IMR-90 (cell line): ENCODE measurements around the gene CLDN6.

Experiments used
- BHLHE40 ChIP-seq: fragments of 150-350 bp; IDR thresholded peaks from 2 replicates; pipeline ENCODE4 v1.6.1; 2016; ENCODE audit warnings: mild to moderate bottlenecking, low read depth, low read length
- CEBPB ChIP-seq: IDR thresholded peaks from 2 replicates; pipeline ENCODE4 v1.6.1; 2012; ENCODE audit warnings: low read depth, low read length, improper control_type of control experiment
- FOS ChIP-seq: fragments of 150-350 bp; IDR thresholded peaks from 2 replicates; pipeline ENCODE4 v1.6.1; 2016; ENCODE audit warnings: low read depth, low read length
- MAFK ChIP-seq: IDR thresholded peaks from 2 replicates; pipeline ENCODE4 v1.6.1; 2012; ENCODE audit warnings: low read depth, low read length, improper control_type of control experiment
- MAZ ChIP-seq: IDR thresholded peaks from 2 replicates; pipeline ENCODE4 v1.6.1; 2012; ENCODE audit warnings: low read depth, mild to moderate bottlenecking, low read length, improper control_type of control experiment, moderate library complexity, borderline replicate concordance
- MXI1 ChIP-seq: IDR thresholded peaks from 2 replicates; pipeline ENCODE4 v1.6.1; 2012; ENCODE audit warnings: low read depth, mild to moderate bottlenecking, low read length, moderate library complexity, borderline replicate concordance
- NFE2L2 ChIP-seq: fragments of 150-350 bp; IDR thresholded peaks from 2 replicates; pipeline ENCODE4 v1.6.1; 2016; ENCODE audit warnings: low read depth, mild to moderate bottlenecking, low read length
- POLR2A ChIP-seq: IDR thresholded peaks from 2 replicates; pipeline ENCODE4 v1.6.1; 2012; ENCODE audit warnings: mild to moderate bottlenecking, low read depth, low read length
- RAD21 ChIP-seq: IDR thresholded peaks from 2 replicates; pipeline ENCODE4 v1.6.1; 2012; ENCODE audit warnings: low read length, improper control_type of control experiment
- RCOR1 ChIP-seq: IDR thresholded peaks from 2 replicates; pipeline ENCODE4 v1.6.1; 2012; ENCODE audit warnings: mild to moderate bottlenecking, low read length, improper control_type of control experiment; ENCODE audit not compliant: insufficient replicate concordance
- RFX5 ChIP-seq: IDR thresholded peaks from 2 replicates; pipeline ENCODE4 v1.8.0; 2012; ENCODE audit warnings: low read depth, mild to moderate bottlenecking, low read length, moderate library complexity
- SMC3 ChIP-seq: fragments of 150-350 bp; IDR thresholded peaks from 2 replicates; pipeline ENCODE4 v1.6.1; 2016; ENCODE audit warnings: low read depth, mild to moderate bottlenecking, antibody characterized with exemption, low read length, moderate library complexity
- TF ChIP-seq, protein P1 (sequence below): conservative IDR thresholded peaks from 2 replicates; pipeline ENCODE4 v1.5.1; 2012; ENCODE audit warnings: mild to moderate bottlenecking, low read depth, low read length, improper control_type of control experiment
- TF ChIP-seq, protein P2 (sequence below): fragments of 150-350 bp; IDR thresholded peaks from 2 replicates; pipeline ENCODE4 v1.6.1; 2017; ENCODE audit warnings: mild to moderate bottlenecking, antibody characterized with exemption, low read length, low read depth

DNA sequence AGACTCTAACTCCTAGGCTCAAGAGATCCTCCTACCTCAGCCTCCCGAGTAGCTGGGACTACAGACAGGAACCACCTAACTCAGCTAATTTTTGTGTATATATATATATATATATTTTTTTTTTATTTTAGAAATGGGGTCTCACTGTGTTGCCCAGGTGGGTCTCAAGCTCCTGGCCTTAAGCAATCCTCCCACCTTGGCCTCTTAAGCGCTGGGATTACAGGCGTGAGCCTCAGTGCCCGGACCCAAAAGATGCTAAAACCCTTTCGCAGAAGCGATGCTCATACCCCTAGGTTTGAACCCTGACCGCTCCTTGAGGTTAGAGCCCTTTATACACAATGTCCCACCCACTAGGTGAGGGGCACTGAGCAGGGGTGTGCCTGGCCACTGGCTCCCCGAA lies 7.5 kb downstream of the CLDN6 start:
- no peak for TF ChIP-seq SMC3
- no peak for TF ChIP-seq MXI1
- TF ChIP-seq NFE2L2: no peak
- TF ChIP-seq, protein P1, sequence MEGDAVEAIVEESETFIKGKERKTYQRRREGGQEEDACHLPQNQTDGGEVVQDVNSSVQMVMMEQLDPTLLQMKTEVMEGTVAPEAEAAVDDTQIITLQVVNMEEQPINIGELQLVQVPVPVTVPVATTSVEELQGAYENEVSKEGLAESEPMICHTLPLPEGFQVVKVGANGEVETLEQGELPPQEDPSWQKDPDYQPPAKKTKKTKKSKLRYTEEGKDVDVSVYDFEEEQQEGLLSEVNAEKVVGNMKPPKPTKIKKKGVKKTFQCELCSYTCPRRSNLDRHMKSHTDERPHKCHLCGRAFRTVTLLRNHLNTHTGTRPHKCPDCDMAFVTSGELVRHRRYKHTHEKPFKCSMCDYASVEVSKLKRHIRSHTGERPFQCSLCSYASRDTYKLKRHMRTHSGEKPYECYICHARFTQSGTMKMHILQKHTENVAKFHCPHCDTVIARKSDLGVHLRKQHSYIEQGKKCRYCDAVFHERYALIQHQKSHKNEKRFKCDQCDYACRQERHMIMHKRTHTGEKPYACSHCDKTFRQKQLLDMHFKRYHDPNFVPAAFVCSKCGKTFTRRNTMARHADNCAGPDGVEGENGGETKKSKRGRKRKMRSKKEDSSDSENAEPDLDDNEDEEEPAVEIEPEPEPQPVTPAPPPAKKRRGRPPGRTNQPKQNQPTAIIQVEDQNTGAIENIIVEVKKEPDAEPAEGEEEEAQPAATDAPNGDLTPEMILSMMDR: no peak
- TF ChIP-seq, protein P2, sequence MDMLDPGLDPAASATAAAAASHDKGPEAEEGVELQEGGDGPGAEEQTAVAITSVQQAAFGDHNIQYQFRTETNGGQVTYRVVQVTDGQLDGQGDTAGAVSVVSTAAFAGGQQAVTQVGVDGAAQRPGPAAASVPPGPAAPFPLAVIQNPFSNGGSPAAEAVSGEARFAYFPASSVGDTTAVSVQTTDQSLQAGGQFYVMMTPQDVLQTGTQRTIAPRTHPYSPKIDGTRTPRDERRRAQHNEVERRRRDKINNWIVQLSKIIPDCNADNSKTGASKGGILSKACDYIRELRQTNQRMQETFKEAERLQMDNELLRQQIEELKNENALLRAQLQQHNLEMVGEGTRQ: no peak
- no peak for TF ChIP-seq BHLHE40
- no peak for TF ChIP-seq RCOR1
- TF ChIP-seq POLR2A: no peak
- TF ChIP-seq MAFK: no peak
- TF ChIP-seq MAZ: no peak
- no peak for TF ChIP-seq RFX5
- no peak for TF ChIP-seq RAD21
- no peak for TF ChIP-seq FOS
- TF ChIP-seq CEBPB: no peak
